ENCODE data around the gene OR4X2.
"Not testable (repeated sequence)": the region's sequence is repeated elsewhere in the genome, so short reads cannot be mapped to it uniquely, and the experiment has no call there.

The OR4X2 gene, protein sequence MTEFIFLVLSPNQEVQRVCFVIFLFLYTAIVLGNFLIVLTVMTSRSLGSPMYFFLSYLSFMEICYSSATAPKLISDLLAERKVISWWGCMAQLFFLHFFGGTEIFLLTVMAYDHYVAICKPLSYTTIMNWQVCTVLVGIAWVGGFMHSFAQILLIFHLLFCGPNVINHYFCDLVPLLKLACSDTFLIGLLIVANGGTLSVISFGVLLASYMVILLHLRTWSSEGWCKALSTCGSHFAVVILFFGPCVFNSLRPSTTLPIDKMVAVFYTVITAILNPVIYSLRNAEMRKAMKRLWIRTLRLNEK

DNA sequence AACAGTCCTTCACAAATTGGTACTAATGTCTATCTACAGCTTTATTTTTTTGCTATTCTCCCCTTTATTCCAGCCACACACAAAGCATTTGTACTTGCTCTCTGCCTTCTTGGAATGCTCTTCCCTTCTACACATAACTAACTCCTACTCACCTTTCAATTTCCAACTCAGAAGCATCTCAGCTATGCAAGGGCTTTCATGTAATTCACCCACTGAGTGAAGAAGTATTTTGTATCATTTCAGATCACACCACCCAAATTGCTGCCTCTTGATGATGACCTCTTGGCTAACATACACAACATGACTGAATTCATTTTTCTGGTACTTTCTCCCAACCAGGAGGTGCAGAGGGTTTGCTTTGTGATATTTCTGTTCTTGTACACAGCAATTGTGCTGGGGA, at the start of gene OR4X2:
Gene OR4X2 (plus strand): TSS at position 301 of the 400 bp plus-strand sequence. CDS start 0 bp downstream, at position 301.
- DNase-seq (ENCODE audit: low spot score), result no peak

DNA sequence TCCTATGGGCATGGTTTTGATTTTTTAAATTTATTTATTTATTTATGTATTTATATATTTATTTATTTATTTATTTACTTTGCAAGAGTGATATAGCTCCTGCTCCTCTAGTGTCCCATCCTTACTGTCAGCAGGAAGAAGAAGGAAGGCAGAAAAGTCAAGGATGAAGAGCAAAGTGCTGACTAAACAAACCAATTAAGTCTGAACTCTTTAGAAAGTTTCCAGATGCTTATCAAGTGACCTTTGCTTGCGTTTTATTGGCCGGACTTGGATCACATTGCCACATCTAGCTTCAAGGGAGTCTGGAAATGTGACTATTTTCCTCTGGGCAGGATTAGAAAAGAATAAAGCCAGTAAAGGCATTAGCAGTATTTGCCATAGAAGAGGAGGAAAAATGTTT, 37.0 kb upstream of the OR4X2 start:
- no peak for DNase-seq (ENCODE audit: low spot score)

DNA sequence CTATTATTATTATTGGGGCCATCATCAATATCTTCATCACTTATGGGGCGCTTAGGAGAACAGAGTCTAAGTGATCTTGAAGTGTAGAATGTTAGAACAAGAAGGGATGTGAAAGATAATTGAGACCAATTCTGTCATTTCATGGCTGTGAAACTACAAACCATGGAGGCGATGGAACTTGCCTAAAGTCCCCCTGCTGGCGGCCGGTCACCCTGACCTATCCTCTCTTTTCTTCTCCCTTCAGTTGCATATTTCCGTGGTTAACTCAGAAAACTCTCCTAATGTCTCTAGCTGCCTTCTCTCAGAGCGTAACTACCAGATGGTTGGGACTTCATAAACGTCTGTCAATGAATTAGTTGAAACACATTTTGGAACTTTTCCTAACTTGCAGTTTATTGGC, 34.9 kb upstream of the OR4X2 start:
- no peak for DNase-seq (ENCODE audit: low spot score)

- no peak for DNase-seq (ENCODE audit: low spot score)
Measured at GRCh38 chr11:48216510-48216909, 28.4 kb upstream of the OR4X2 start, which contains the start of gene OR4B1. Gene OR4B1, plus strand, starts transcription at chr11:48216810. Its CDS starts 0 bp downstream, at chr11:48216810.

GRCh38 chr11:48228761-48229160, 16.1 kb upstream of the OR4X2 start:
- no peak for DNase-seq (ENCODE audit: low spot score)

DNA sequence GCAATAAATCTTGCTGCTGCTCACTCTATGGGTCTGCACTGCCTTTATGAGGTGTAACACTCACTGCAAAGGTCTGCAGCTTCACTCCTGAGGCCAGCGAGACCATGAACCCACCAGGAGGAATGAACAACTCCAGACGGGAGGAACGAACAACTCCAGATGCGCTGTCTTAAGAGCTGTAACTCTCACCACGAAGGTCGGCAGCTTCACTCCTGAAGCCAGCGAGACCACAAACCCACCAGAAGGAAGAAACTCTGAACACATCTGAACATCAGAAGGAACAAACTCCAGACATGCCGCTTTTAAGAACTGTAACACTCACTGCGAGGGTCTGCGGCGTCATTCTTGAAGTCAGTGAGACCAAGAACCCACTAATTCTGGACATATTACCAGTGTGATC, 14.8 kb upstream of the OR4X2 start:
- DNase-seq (ENCODE audit: low spot score), result not testable (repeated sequence)

- DNase-seq (ENCODE audit: low spot score), result no peak
Measured at GRCh38 chr11:48237727-48238126, 7.2 kb upstream of the OR4X2 start.

DNA sequence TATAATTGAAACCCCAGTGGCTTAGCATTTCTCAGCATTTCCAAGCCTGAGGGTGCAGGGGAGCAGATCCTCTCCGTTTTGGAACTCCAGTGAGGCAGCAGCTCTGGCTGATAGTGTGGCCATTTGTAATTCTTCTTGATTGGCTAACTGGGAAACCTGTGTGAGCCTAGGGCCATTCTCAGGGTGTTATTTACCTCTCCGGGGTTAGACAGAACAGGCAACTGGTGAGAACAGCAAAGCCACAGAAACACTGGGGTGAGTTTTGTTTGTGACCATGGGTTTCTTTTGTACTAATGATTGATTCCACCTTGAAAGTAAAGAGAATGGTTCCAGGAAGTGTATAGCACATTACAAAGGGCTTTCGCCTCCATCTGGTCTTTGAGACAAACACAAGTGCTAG, 2.4 kb upstream of the OR4X2 start:
- no peak for DNase-seq (ENCODE audit: low spot score)

DNA sequence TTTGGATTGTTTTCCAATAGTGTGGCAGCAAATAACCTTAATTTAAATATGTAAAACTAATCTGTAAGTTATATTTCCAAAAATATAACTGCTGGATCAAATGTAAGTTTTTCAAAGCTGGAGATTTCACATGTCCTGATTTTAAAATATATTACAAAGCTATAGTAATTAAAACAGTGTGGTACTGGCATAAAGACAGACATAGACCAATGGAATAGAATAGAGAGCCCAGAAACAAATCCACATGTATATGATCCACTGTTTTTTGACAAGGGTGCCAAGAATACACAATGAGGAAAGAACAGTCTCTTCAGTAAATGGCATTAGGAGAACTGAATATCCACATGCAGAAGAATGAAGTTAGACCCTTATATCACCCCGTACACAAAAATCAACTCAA, 4.0 kb downstream of the OR4X2 start:
- DNase-seq (ENCODE audit: low spot score), result no peak

DNA sequence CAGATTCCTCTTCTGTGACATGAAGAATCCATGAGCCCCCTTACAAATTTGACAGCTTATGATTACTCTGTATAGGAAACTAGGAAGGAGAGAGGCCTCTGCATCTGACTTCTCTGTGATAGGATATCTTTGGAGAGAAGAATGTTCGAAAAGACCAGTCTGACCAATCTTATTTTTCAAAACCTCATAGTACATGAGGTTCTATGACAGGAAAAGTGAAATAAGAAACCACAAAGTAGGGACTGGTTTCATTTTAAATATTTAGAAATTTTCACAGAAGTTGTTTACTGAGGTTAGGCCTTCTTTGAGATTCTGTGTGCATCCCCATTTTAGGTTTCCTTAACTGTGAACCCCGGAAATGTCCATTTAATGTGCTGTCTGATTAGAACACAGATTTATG, 16.7 kb downstream of the OR4X2 start:
- no peak for DNase-seq (ENCODE audit: low spot score)

DNA sequence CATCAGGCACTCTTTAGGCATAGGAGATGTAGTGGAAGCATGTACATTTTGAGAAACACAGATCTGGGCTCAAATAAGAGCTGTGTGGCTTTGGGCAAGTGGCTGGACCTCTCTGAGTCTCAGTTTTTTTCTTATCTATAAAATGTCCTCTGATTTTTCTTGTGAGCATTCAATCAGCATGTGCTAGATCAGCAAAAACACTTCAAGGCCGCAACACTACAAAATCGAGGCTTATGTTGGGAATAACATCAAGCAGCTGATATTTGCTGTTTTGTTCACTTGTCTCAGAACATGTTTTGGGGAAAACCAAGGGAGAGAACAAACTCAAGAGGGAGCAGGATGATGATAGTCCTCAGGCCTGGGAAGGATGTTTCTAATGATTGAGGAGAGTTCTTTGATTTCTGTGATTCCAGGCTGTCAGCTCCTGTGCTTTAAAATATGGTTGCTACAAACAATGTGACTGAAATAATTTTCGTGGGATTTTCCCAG, 18.6 kb downstream of the OR4X2 start, which contains the start of gene OR4X1:
Gene OR4X1 (plus strand): TSS at position 439 of the 489 bp plus-strand sequence. CDS start 0 bp downstream, at position 439.
- no peak for DNase-seq (ENCODE audit: low spot score)

GRCh38 chr11:48270621-48271020, 25.7 kb downstream of the OR4X2 start:
- no peak for DNase-seq (ENCODE audit: low spot score)

GRCh38 chr11:48272606-48273005, 27.7 kb downstream of the OR4X2 start:
- no peak for DNase-seq (ENCODE audit: low spot score)

All from germinal center (tissue), 1 donor.